BLaER1 treated with 17β-estradiol and CSF1 and Interleukin-3, amounts not matched to agents 10 nM and 100 nM (cell line): ENCODE results near the gene GNAT1.
A peak's percentile ranks its signal among the peaks of the same experiment; 100 is the strongest.
"Not testable (repeated sequence)": the region's sequence is repeated elsewhere in the genome, so short reads cannot be mapped to it uniquely, and the experiment has no call there.

Experiments used
- H3K27ac ChIP-seq, 11 experiments: shearing (Covaris generic); formaldehyde crosslinking; 2 replicates each; pipeline ENCODE4 v1.8.1; 2022
- H3K27me3 ChIP-seq, 11 experiments: shearing (Covaris generic); formaldehyde crosslinking; 2 replicates each; pipeline ENCODE4 v1.8.1; 2022
- H3K36me3 ChIP-seq, 11 experiments: shearing (Covaris generic); formaldehyde crosslinking; 2 replicates each; pipeline ENCODE4 v1.8.1; 2022
- H3K4me1 ChIP-seq, 10 experiments: shearing (Covaris generic); formaldehyde crosslinking; 2 replicates each; pipeline ENCODE4 v1.8.1; 2022
- H3K4me2 ChIP-seq, 11 experiments: shearing (Covaris generic); formaldehyde crosslinking; 2 replicates each; pipeline ENCODE4 v1.8.1; 2022
- H3K4me3 ChIP-seq, 10 experiments: shearing (Covaris generic); formaldehyde crosslinking; 2 replicates each; pipeline ENCODE4 v1.8.1; 2022
- H3K9ac ChIP-seq, 11 experiments: shearing (Covaris generic); formaldehyde crosslinking; 2 replicates each; pipeline ENCODE4 v1.8.1; 2022
- H3K9me3 ChIP-seq, 11 experiments: shearing (Covaris generic); formaldehyde crosslinking; replicated peaks in 1 of 11; 2 replicates each; pipeline ENCODE4 v1.8.1; 2022
- H4K20me1 ChIP-seq, 11 experiments: shearing (Covaris generic); formaldehyde crosslinking; 2 replicates each; pipeline ENCODE4 v1.8.1; 2022
- Cebpa-rat ChIP-seq, 11 experiments: shearing (Covaris generic); IDR thresholded peaks; 2 replicates each; pipeline ENCODE4 v1.8.1; 2022

Gene GNAT1

DNA sequence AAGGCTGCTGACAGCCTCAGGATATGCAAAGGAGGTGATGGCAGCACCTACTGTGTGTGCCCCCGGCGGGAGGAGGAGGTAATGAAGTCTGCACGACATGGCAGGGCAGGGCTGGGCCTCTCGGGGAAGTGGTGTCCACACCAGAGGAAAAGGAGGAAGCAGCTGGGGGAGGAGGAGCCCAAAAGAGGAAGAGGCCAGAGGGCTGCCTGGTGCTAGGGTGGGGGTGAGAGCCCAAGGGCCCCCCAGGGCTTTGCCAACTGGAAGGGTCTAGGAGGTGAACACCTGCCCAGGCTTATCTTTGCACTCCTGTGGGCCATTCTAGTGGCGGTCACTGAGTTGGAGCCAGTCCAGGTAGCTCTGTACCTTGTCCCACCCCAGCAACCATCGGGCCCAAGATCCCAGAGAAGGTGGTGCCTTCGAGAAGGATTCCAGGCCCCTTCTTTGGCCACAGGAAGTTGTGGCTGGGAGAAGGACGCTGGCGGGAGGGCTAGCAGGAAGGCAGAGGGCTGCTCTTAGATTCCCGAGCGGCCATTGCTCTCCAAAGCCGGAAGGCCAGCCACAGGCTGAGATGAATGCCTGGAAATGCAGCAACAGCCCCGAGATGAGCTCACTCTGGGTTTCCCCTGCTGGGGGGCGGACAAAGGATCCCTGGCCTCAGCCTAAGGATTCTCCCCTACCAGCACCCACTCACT is 51.6 kb downstream of the GNAT1 start:
- H3K4me3 ChIP-seq: peak overlapping the region in 9 of 10 experiments; percentile 23 to 100 (median 48); a peak in 16 of 20 replicates
- H3K36me3 ChIP-seq: peaks cover 27 to 76% (median 53%) of the 10 kb centered on the region in 11 experiments; a peak in 21 of 22 replicates
- peak overlapping the region; percentile 90 to 100 (median 97) for H3K4me2 ChIP-seq
- peaks cover 90 to 100% (median 99%) of the 10 kb centered on the region in 10 experiments for H3K4me1 ChIP-seq
- no peaks in the 10 kb centered on the region for H3K27me3 ChIP-seq
- peak overlapping the region; percentile 73 to 99 (median 97) for H3K9ac ChIP-seq
- peaks cover 59 to 99% (median 76%) of the 10 kb centered on the region in 11 experiments for H4K20me1 ChIP-seq
- TF ChIP-seq Cebpa-rat (IDR thresholded peaks at IDR 0.05): peak in 3 of 11 experiments; percentile 12 to 30 (median 14); a peak in 2 of 22 replicates
- no peaks in the 10 kb centered on the region for H3K9me3 ChIP-seq
- H3K27ac ChIP-seq: peak overlapping the region; percentile 90 to 99 (median 94)

- H3K27ac ChIP-seq: peak overlapping the region; percentile 90 to 99 (median 94)
- H3K4me2 ChIP-seq: peak overlapping the region; percentile 90 to 100 (median 97)
- no peak for TF ChIP-seq Cebpa-rat (IDR thresholded peaks at IDR 0.05)
- H3K36me3 ChIP-seq: peaks cover 31 to 77% (median 55%) of the 10 kb centered on the region in 11 experiments
- peaks cover 59 to 99% (median 76%) of the 10 kb centered on the region in 11 experiments for H4K20me1 ChIP-seq
- H3K27me3 ChIP-seq: no peaks in the 10 kb centered on the region
- H3K4me1 ChIP-seq: peaks cover 94 to 100% (median 100%) of the 10 kb centered on the region in 10 experiments
- H3K9me3 ChIP-seq: no peaks in the 10 kb centered on the region
- peak overlapping the region in 8 of 10 experiments; percentile 44 to 100 (median 50); a peak in 16 of 20 replicates for H3K4me3 ChIP-seq
- H3K9ac ChIP-seq: peak overlapping the region; percentile 73 to 99 (median 97)
Measured at GRCh38 chr3:50243543-50243895, 52.1 kb downstream of the GNAT1 start.

GRCh38 chr3:50244813-50245212 is 53.4 kb downstream of the GNAT1 start:
- H3K9me3 ChIP-seq, H3K27me3 ChIP-seq: not testable (repeated sequence)
- peak overlapping the region; percentile 90 to 99 (median 94) for H3K27ac ChIP-seq
- H3K4me3 ChIP-seq: peak overlapping the region in 7 of 10 experiments; percentile 14 to 100 (median 48); a peak in 9 of 20 replicates
- H3K36me3 ChIP-seq: peaks cover 20 to 77% (median 55%) of the 10 kb centered on the region in 11 experiments
- peaks cover 59 to 99% (median 76%) of the 10 kb centered on the region in 11 experiments for H4K20me1 ChIP-seq
- H3K4me2 ChIP-seq: peak overlapping the region; percentile 91 to 100 (median 97)
- peak in 8 of 11 experiments; percentile 14 to 74 (median 40); a peak in 7 of 22 replicates for TF ChIP-seq Cebpa-rat (IDR thresholded peaks at IDR 0.05)
- H3K4me1 ChIP-seq: peaks cover 92 to 100% (median 99%) of the 10 kb centered on the region in 10 experiments
- peak overlapping the region; percentile 80 to 99 (median 97) for H3K9ac ChIP-seq

DNA sequence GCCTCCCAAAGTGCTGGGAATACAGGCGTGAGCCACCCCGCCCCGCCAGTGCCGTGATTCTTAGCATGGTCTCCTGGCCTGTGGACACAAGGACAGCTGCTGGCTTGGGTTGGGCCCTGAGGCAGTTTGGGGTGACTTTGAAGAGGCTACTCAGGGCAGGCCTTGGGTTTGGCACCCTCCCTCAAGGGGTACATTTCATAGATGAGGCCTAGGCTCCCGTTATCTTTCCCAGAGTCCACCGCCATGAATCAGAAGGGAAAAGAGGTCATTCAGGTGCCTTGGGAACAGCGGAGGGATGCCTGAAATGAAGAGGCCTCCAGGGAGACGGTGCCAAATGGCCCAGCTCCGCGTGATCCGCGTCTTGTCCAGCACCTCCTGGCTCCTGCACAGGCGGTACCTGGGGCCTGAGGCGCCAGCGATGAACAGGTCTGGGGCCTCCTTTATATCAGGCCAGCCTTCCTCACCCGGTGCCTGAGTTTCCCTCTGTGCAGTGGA is 53.9 kb downstream of the GNAT1 start:
- Histone ChIP-seq H3K4me1 (peaks cover 87 to 100% (median 99%) of the 10 kb centered on the region in 10 experiments), H3K27me3 (no peaks in the 10 kb centered on the region), H3K27ac (peak overlapping the region; percentile 90 to 99 (median 94)), H3K36me3 (peaks cover 19 to 77% (median 54%) of the 10 kb centered on the region in 11 experiments; a peak in 21 of 22 replicates), H3K9ac (peak overlapping the region; percentile 80 to 99 (median 97)), H3K4me2 (peak overlapping the region; percentile 91 to 100 (median 97)), H4K20me1 (peaks cover 59 to 99% (median 76%) of the 10 kb centered on the region in 11 experiments), H3K4me3 (peak overlapping the region; percentile 46 to 69 (median 55)), H3K9me3 (no peaks in the 10 kb centered on the region)
- TF ChIP-seq Cebpa-rat (IDR thresholded peaks at IDR 0.05): peak in 3 of 11 experiments; percentile 1 to 6 (median 5); a peak in 1 of 22 replicates

GRCh38 chr3:50245831-50246516 is 54.6 kb downstream of the GNAT1 start:
- no peak for TF ChIP-seq Cebpa-rat (IDR thresholded peaks at IDR 0.05)
- H3K9ac ChIP-seq: peak overlapping the region; percentile 80 to 99 (median 97)
- peak overlapping the region; percentile 90 to 99 (median 94) for H3K27ac ChIP-seq
- no peaks in the 10 kb centered on the region for H3K27me3 ChIP-seq
- H3K4me1 ChIP-seq: peaks cover 81 to 100% (median 95%) of the 10 kb centered on the region in 10 experiments
- H3K4me2 ChIP-seq: peak overlapping the region; percentile 91 to 100 (median 97)
- H3K36me3 ChIP-seq: peaks cover 21 to 77% (median 60%) of the 10 kb centered on the region in 11 experiments
- H3K9me3 ChIP-seq: no peaks in the 10 kb centered on the region
- H3K4me3 ChIP-seq: peak overlapping the region; percentile 46 to 69 (median 55)
- H4K20me1 ChIP-seq: peaks cover 59 to 99% (median 76%) of the 10 kb centered on the region in 11 experiments

GRCh38 chr3:50246517-50246954 is 55.1 kb downstream of the GNAT1 start:
- H3K27ac ChIP-seq: peak overlapping the region; percentile 49 to 99 (median 94); a peak in 21 of 22 replicates
- peak overlapping the region; percentile 80 to 99 (median 97) for H3K9ac ChIP-seq
- peaks cover 27 to 77% (median 61%) of the 10 kb centered on the region in 11 experiments for H3K36me3 ChIP-seq
- no peaks in the 10 kb centered on the region for H3K9me3 ChIP-seq
- H3K27me3 ChIP-seq: no peaks in the 10 kb centered on the region
- no peak for TF ChIP-seq Cebpa-rat (IDR thresholded peaks at IDR 0.05)
- H3K4me1 ChIP-seq: peaks cover 75 to 100% (median 92%) of the 10 kb centered on the region in 10 experiments
- H3K4me2 ChIP-seq: peak overlapping the region; percentile 91 to 100 (median 97)
- peaks cover 59 to 99% (median 76%) of the 10 kb centered on the region in 11 experiments for H4K20me1 ChIP-seq
- peak overlapping the region; percentile 46 to 69 (median 55); a peak in 19 of 20 replicates for H3K4me3 ChIP-seq
